NCI-H1105 treated with DMSO at 0.1 percent for 48 hours (cell line): Measurements from ENCODE around the gene PTPRE.

Source experiments
- DNase-seq: peaks from one replicate; lab custom pipeline; 2025; lab: John Stamatoyannopoulos, UW

Gene PTPRE

DNA sequence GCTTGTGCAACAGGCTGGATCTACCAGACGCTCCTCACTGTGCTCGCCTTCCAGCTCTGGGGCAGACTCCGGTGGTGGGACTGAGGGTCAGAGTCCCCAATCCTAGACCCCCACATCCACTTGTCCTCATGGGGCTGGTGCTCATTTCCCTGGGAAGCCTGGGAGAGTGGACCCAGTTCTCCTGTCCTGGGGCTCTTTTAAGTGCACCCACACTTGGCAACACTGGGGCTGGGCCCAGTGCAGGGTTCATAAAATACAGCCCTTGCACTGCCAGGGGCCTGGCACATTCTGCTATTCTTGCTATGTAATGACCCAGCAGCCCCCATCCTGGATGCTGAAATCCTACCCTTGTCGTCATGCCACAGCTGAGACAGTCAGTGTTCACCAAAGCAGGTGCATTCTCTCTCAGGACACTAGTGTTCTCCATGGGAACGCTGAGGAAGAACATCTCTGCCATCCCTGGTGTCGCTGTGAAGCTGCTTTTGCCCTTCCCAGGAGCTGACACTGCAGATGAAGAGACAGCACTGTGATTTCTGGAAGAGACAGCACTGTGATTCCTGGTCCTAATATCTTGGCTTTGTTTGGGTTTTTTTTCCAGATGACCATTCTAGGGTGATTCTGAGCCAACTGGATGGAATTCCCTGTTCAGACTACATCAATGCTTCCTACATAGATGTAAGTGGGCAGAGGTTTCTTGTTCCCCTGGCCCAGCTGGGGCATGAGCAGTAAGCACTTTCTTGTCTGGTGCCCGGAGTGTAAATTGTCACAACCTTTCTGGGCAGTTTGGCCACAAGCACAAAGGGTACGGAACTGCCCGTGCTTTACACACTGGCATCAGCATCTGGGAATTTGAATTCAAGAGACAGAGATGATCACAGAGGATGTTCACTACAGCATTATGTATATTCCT, 153.7 kb downstream of the PTPRE start:
- no peak for DNase-seq

DNA sequence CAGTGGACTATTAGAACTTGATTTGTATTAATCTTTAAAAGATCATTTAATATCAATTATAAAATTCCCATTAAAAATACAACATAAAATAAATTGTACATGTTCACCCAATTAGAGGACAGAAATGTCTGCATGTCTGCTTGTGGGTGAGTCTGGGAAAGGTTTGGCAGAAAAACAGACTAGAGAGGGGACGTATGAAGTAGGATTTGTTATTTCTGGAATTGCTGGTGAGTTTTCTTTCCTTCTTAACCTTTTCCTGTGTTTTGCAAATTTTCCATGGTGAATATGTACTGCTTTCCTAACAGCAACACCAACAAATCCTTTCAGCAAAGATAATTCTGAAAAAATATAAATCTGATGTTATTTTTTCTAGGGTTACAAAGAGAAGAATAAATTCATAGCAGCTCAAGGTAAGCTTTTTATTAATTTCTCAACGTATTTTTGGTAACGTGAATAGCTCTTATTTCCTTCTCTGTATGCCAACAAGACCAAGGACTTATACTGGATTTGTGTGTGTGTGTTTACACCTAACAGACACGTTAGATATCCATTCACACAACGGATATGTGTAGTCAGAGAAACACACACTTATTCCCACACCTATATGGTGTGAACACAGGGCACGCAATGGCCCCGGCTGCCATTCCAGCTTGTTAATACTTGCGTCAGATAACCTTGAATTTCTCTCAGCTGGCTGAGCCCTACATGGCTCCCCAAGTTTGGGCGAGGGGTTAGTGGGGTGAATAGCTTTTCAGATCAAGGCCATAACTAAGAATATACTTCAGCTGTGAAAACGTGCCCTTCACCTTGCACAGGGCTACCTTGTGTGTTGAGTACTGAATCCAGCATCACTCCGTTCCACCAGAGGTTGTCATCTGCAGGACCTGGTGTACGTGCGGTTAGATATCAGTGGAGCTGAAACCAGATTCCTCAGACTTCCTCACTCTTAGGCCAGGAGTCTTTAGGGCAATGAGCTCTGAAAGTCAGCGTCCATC, 154.7 kb downstream of the PTPRE start:
- no peak for DNase-seq

DNA sequence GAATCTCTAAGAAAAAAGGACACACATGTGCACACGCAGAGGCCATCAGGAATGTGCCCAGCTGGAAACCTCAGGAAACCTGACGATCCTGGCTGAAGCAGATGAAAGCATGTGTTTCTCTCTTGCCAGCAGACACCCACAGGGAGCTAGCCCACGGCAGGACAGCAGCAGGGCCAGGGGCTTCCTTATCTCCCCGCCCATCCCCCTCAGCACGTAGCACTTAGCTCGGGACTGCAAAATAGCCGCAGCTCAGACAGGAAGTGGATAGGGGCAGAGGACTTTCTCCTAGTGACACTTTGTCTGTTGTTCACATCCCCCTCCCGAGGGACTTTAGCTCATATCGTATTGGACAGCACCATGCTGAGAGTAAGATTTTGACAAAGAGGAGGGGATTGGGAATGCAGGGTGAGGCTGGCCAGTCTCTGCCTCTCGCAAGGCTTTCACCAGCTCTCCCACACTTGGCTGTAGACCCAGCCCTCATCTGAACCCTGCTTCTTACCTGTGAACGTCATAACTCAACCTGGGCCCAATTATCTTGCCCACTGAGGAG, 155.5 kb downstream of the PTPRE start:
- DNase-seq: no peak

DNA sequence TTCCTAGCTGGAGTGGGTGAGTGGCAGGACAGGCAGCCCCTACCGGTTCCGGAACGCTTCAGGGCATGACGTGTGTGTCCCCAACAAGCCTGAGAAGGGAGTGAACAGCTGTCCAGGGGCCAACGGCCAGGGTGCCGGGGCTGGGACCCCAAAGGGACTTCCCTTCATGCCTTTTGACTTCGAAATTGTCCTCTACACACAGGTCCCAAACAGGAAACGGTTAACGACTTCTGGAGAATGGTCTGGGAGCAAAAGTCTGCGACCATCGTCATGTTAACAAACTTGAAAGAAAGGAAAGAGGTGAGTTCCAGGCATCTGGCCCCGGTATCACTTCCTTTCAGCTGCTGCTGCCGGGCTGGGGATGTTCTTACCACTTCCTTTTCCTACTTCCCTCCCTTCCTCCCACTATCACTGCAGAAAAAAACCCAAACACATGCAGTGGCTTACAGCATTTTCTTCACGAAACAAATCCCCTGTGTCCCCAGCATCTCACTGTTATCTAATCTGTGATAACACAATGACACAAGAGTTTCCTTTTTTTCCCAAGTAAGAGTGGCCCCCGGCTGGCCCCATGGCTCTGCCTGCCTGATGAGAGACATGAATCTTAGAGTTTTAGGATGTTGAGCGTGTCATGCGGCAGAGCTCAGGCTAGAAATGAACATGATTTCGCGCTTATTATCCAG, 156.1 kb downstream of the PTPRE start:
- DNase-seq: no peak

DNA sequence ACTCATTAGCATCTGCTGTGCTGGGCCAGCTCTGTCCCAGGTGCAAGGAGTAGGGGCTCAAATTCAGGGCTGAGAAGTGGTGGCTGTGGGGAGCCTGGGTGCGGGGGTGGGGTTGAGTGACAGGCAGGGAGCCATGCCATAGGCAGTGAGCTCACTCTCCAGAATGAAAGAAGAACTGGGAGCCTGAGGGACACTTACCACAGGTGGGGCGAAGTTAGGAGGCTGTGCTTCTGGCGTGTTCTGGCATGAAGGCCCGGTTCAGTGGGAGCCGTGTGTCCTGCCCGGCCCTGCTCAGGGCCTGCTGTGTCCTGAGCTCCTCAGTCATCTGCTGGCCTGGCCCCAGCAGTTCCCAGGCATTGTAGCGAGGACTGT, 156.8 kb downstream of the PTPRE start:
- DNase-seq: no peak

DNA sequence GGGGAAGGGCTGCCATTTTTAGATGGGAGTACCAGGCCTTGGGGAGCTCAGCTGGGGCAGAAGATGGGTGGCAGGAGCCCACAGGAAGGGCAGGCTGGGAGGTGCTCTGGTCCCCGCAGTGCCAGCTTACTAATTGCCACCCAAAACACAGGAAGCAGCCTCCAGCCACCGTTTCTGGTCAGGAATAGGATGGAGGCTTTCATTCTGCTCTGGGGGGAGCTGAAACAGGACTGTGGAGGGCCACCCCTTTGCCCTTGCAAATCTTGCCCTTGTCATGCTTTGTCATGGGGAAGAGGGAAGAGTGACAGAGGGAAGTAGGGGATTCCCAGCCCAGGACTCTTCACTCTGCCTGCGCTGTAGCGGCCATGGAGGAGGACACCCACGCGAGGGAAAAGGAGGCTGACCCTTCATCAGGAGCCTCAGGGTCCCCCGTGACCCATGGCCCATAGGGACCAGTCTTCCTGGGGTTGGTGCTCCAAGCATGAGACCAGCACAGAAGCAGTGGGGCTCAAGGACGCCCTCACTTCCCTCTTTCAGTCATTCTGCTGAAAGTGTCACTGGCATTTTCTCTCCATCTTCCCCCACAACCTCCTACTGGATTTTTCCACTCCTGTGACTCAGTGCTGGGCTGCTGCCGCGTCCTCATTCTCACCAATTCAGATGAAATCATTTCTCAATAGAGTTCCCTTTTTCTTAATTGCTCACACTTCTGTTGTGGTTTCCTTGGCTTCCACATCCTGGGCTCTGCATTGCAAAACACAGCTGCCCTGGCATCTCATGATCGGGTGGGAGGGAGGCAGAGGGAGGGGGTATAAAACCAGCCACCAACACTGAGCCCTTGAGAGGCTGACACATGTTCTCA, 157.4 kb downstream of the PTPRE start:
- no peak for DNase-seq

DNA sequence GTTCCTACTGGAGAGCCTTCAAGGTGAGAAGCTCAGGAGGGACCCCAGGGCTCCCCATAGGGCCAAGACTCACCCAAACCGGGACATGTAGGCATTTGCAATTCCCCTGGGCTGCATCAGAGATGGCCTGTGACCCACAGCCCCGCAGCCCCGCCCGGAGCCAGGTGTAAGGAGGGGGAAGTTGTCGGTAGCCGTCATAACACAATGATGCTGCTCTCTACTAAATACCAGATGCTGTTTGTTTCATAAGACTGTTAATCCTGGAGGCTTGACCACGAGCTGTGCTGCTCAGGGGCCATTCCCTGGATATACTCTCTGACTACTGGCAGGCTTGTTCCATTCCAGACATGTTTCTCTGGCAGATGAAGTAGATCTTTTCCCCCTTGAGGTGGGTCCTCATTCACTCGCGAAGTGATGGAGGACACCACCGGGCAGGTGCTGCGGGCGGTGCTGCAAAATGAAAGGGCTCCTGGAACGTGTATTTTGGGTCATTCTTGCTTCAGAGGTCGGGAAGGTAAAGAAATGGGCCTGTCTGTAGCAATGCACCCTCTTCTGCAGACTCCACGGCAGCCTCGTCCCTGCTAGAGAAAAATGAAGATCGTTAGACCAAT, 158.2 kb downstream of the PTPRE start:
- no peak for DNase-seq

DNA sequence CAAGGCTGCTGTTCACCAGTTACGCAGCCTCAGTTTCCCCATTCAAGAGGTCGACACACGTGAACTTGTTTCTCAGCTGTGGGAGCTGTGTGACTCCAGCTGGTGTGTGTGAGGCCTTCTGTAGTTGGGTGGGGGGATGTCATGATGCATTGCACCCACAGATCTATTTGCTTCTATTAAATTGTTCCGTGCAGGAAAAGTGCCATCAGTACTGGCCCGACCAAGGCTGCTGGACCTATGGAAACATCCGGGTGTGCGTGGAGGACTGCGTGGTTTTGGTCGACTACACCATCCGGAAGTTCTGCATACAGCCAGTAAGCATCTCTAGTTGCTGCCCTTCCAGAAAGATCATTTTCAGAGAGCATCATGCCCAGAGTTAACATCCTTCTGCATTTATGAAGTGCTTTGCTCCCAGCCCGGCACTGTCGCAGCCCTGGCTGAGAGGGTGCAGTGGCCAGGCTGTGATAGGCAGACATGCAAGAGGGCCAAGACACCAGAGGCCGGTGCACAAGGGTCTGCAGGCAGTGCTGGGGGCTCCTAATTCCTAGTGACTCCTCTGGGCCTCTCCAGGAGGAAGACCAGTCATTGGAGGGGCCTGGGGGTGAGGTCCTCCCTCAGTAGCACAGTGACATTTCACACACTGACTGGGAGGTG, 159.1 kb downstream of the PTPRE start:
- DNase-seq: no peak

DNA sequence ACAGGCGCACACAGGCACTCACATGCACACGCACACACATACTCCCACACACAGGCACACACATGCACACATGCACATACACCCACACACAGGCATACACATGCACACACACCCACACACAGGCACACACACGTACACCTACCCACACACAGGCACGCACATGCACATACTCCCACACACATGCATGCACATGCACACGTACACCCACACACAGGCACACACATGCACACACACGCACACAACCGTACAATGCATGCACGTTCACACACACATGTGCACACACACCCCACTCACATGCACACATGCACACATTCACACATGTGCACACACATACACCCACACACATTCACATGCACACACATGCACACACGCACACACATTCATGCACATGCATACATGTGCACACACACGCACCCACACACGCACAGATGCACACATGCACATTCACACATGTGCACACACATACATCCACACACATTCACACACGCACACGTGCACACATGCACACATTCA, 160.0 kb downstream of the PTPRE start:
- no peak for DNase-seq

DNA sequence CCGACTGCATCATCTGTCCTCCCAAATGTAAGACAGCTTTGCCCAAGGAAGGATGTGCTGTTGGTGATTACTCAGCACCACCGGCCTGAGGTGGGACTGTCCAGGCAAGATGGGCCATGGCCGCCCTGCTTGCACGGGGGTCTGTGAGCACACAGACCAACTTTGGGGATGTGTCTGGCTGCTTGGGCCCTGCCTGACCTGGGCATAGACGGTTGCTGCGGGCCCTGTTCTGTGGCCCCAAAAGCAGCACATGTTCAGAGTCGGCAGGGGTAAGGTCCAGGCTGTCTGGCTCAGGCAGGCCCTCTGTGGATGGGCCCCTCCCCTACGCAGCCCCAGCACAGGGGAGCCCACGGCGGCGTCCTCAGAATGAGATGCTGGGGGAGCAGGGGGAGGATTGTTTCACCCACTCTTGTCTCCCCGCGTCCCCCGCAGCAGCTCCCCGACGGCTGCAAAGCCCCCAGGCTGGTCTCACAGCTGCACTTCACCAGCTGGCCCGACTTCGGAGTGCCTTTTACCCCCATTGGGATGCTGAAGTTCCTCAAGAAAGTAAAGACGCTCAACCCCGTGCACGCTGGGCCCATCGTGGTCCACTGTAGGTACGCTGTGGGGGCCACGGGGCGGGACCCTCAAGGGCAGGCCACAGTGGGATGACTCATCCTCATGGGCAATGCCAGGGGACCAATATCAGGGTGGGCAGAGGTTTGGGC, 160.9 kb downstream of the PTPRE start:
- DNase-seq: no peak

DNA sequence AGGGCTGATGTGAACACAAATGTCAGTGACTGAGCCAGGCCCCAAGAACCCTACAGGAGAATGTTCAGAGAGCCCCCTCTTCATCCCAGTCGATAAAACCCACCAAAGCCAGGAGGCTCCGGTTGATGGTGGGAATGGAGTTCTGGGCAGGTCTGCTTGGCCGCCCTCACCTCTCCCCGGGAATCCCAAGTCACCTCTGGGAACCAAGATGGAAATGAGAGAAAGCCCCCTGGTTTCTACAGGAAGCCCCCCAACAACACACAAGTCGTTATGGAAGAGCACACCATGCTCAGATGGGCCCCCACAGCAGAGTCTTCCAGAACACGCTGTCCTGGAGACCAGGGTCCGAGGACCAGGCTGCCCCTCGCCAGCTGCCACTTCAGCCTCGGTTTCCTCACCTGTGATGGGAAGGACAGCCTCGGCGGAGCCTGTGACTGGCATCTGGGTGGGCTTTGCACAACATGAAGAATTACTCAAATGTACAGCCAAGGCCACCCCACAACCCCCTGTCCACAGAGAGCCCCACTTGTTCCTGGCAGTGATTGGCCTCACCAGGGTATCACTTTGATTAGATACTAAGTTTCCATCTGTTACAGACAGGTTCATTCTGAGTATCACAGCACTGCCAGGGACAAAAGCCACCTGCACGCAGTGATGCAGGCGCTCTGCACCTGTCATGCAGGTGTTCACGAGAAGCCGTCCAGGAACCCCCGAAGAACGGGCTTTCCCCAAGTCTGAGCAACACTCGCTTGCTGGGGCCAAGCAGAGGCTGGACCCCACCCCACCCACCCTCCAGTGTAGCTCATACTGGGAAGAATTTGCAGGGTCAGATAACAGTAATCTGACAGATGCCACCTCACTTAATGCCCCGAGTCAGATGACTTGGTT, 161.7 kb downstream of the PTPRE start:
- peak; percentile 7 for DNase-seq

DNA sequence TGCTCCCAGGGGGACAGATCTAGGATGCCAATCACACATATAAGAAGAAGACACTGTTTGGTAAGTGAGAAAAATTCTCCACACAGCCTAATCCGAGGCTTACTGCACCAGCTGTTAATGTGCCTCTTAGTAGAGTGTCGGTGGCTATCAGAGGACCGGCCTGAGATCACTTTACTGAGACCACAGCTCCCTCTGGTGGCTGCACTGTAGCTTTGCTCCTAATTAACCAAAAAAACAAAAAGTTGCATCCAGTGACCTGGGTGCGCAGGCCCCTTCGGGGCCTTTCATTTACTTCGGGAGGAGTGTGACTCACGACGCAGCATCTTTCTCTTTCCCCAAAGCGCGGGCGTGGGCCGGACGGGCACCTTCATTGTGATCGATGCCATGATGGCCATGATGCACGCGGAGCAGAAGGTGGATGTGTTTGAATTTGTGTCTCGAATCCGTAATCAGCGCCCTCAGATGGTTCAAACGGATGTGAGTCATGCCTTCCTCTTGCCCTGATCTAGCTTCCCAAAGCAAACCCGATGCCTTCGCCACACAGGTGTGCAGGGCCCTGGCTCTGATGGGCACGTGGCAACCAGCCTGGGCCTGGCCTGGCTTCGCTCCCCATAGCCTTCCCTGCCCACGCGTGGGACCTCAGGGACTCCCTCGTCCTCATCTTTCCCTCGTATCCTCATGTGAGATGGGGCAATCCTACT, 162.6 kb downstream of the PTPRE start:
- DNase-seq: peak; percentile 62

DNA sequence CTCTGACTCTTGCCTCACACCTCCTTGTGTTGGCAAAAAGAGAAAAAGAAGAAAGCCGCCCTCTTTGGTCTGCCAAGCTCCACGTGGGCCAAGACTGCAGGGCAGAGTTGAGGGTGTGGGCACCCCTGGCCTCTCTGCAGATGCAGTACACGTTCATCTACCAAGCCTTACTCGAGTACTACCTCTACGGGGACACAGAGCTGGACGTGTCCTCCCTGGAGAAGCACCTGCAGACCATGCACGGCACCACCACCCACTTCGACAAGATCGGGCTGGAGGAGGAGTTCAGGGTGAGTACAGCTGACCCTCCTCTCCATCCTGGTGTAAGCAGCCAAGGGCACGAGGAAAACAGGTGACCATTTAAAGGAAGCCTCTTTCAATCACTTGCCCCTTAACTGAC, 163.3 kb downstream of the PTPRE start:
- no peak for DNase-seq

DNA sequence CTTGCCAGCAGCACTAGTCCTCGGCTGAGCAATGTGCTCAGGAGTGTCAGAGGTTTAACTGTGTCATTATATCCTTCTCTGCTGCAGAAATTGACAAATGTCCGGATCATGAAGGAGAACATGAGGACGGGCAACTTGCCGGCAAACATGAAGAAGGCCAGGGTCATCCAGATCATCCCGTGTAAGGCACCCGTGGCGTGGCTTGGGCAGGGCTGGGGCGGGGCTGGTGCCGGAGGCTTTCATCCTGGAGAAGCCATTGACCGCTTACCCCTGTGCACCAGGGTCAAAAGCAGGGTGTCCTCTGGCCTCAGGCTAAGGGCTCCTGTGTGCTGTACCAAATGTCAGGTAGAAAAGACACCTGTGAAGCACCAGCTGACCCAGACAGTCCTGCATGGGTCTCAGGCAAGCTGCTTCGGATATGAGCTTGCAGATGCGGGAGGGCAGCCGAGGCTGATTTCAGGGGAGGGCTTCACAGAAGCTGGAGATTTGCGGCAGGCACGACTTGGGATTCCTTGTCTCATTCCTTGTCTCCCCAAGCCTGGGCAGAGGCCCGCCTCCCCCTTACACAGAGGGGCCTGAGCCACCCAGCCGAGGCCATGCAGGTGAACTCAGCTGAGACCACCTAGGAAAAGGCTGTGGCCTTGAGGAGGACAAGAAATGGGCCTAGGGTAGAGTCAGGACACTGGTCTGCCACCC, 164.0 kb downstream of the PTPRE start:
- DNase-seq: no peak

DNA sequence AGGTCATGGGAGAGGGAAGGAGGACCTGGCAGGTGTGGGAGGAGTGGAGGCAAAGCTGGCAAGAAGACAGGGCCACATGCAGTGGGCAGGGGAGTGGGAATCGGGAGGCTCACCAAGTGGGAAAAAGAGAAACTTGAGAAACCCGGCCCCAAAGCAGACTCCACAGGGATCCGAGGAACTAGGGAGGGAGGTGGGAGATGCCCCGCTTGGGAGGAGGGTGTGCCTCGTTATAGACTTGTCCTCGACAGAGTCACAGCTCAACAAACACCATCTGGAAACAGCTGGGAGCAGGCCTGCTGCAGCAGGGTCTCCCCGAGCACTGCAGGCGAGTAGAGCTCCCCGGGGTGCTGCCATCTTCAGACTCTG, 164.5 kb downstream of the PTPRE start:
- DNase-seq: no peak

DNA sequence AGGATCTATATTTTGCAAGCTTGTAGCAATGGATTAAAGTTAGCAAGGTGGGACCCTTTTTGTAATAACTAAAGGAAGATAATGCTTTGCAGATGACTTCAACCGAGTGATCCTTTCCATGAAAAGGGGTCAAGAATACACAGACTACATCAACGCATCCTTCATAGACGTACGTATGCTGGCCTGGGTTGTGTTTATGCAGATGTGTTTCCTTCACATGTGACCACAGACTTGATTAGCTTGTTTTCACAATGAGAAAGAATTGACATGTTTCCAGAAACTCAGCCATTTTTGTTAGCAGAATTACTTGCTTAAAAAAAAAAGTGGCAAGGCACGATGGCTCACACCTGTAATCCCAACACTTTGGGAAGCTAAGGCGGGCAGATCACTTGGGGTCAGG, 165.1 kb downstream of the PTPRE start:
- no peak for DNase-seq
